HCT116 (cell line): Measurements from ENCODE around the gene AKAP9.
"Not testable (repeated sequence)": the region's sequence is repeated elsewhere in the genome, so short reads cannot be mapped to it uniquely, and the experiment has no call there.

ENCODE experiments used
- CTCF ChIP-seq, 3 experiments: fragments of 200-600 bp in 1 of 3; sonication (generic) in 1 of 3; IDR thresholded peaks in 2 of 3; conservative IDR thresholded peaks in 1 of 3; 2 replicates each; pipeline ENCODE4 v1.5.1; 2012 to 2017; ENCODE audit warnings: low read depth in 2 of 3, low read length in 2 of 3, antibody characterized with exemption in 1 of 3, borderline replicate concordance in 1 of 3, control low read depth in 1 of 3, mild to moderate bottlenecking in 1 of 3, mixed read lengths in 1 of 3, mixed run types in 1 of 3, moderate library complexity in 1 of 3; ENCODE audit not compliant: insufficient read depth in 1 of 3
- EZH2 ChIP-seq: fragments of 200-600 bp; sonication (generic); IDR thresholded peaks from 2 replicates; pipeline ENCODE4 v1.6.1; 2017; ENCODE audit warnings: antibody characterized with exemption, mixed run types
- POLR2A ChIP-seq: IDR thresholded peaks from 2 replicates; pipeline ENCODE4 v1.7.0; 2011; ENCODE audit warnings: borderline replicate concordance; ENCODE audit not compliant: insufficient read depth, insufficient read length; ENCODE audit errors: extremely low read depth
- POLR2AphosphoS5 ChIP-seq: IDR thresholded peaks from 2 replicates; pipeline ENCODE4 v1.6.1; 2011; ENCODE audit warnings: mild to moderate bottlenecking, low read depth, low read length, moderate library complexity
- REST ChIP-seq: IDR thresholded peaks from 2 replicates; pipeline ENCODE4 v1.6.1; 2012; ENCODE audit warnings: low read depth
- SRF ChIP-seq: IDR thresholded peaks from 2 replicates; pipeline ENCODE4 v1.6.1; 2012; ENCODE audit warnings: low read depth

- not testable (repeated sequence) for TF ChIP-seq POLR2A; CTCF (IDR thresholded peaks at IDR 0.05 in 2 of 3, conservative IDR thresholded peaks at IDR 0.05 in 1 of 3; ENCODE audit: borderline replicate concordance in 1 of 3, insufficient read depth in 1 of 3, low read depth in 2 of 3, low read length in 2 of 3); SRF; POLR2AphosphoS5; EZH2; REST
These were observed 162.2 kb downstream of the AKAP9 start for GRCh38 chr7:92102862-92103261.
